GM19025 (cell line): ENCODE results near the gene INF2.

Experiments
- ATAC-seq: cut with Tn5 transposase; IDR thresholded peaks from one replicate; pipeline ENCODE4 v1.9.1; 2021; ENCODE audit warnings: mild to moderate bottlenecking, low read depth, moderate library complexity; ENCODE audit not compliant: unreplicated experiment

The INF2 gene

GRCh38 chr14:104673481-104673880, 15.9 kb upstream of the INF2 start:
- ATAC-seq, result no peak

GRCh38 chr14:104675447-104675846, 14.0 kb upstream of the INF2 start:
- no peak for ATAC-seq

- no peak for ATAC-seq
These were observed 13.2 kb upstream of the INF2 start for GRCh38 chr14:104676130-104676693.

GRCh38 chr14:104676694-104677511, 12.5 kb upstream of the INF2 start:
- no peak for ATAC-seq

GRCh38 chr14:104677512-104678332, 11.7 kb upstream of the INF2 start:
- ATAC-seq, result peak; percentile 42

GRCh38 chr14:104678346-104678745, 11.1 kb upstream of the INF2 start:
- no peak for ATAC-seq

GRCh38 chr14:104678901-104679705, 10.3 kb upstream of the INF2 start:
- ATAC-seq, result no peak

GRCh38 chr14:104680056-104680805, 9.2 kb upstream of the INF2 start:
- no peak for ATAC-seq

GRCh38 chr14:104680806-104681688, 8.4 kb upstream of the INF2 start:
- ATAC-seq, result no peak

GRCh38 chr14:104681689-104682074, 7.7 kb upstream of the INF2 start:
- ATAC-seq, result no peak

GRCh38 chr14:104682107-104682593, 7.3 kb upstream of the INF2 start:
- ATAC-seq, result no peak

GRCh38 chr14:104683653-104684448, 5.6 kb upstream of the INF2 start:
- ATAC-seq, result no peak

GRCh38 chr14:104684449-104684821, 5.0 kb upstream of the INF2 start:
- ATAC-seq, result no peak

- no peak for ATAC-seq
These were observed 4.0 kb upstream of the INF2 start for GRCh38 chr14:104685216-104685997.

GRCh38 chr14:104685998-104686610, 3.3 kb upstream of the INF2 start:
- ATAC-seq, result no peak

GRCh38 chr14:104686624-104687517, 2.5 kb upstream of the INF2 start:
- no peak for ATAC-seq
